Activated gamma-delta T cell treated with anti-CD3 and anti-CD28 coated beads, Interleukin-2, amount 50 U/mL, for 16 hours (primary cell): Measurements from ENCODE around the gene GPR155.
"Not testable (repeated sequence)": the region's sequence is repeated elsewhere in the genome, so short reads cannot be mapped to it uniquely, and the experiment has no call there.

ENCODE experiments used
- DNase-seq: peaks from one replicate; pipeline ENCODE4 v3.0.0-alpha.2; 2020; ENCODE audit warnings: low read depth

GPR155 gene

GRCh38 chr2:174492963-174493431, 6.2 kb upstream of the GPR155 start:
- DNase-seq = peak; percentile 43

- DNase-seq = no peak
Observed at GRCh38 chr2:174491947-174492346, 5.1 kb upstream of the GPR155 start.

- DNase-seq = no peak
Observed at GRCh38 chr2:174490051-174490450, 3.2 kb upstream of the GPR155 start.

GRCh38 chr2:174489520-174489919, 2.7 kb upstream of the GPR155 start:
- not testable (repeated sequence) for DNase-seq

GRCh38 chr2:174487820-174488162, 962 bp upstream of the GPR155 start:
- DNase-seq = no peak

- peak; percentile 92 for DNase-seq
Observed at GRCh38 chr2:174487108-174487819, 435 bp upstream of the GPR155 start.

- peak; percentile 3 for DNase-seq
Observed at GRCh38 chr2:174485788-174486562, 854 bp downstream of the GPR155 start.

GRCh38 chr2:174485045-174485444, 1.8 kb downstream of the GPR155 start:
- not testable (repeated sequence) for DNase-seq

- DNase-seq = no peak
Observed at GRCh38 chr2:174484573-174484972, 2.3 kb downstream of the GPR155 start.

GRCh38 chr2:174482854-174483253, 4.0 kb downstream of the GPR155 start:
- DNase-seq = no peak

GRCh38 chr2:174477759-174478158, 9.1 kb downstream of the GPR155 start:
- no peak for DNase-seq

GRCh38 chr2:174473796-174474195, 13.0 kb downstream of the GPR155 start:
- DNase-seq = no peak

GRCh38 chr2:174465327-174465726, 21.5 kb downstream of the GPR155 start:
- DNase-seq = no peak

GRCh38 chr2:174461221-174461620, 25.6 kb downstream of the GPR155 start:
- DNase-seq = no peak

- no peak for DNase-seq
Observed at GRCh38 chr2:174454566-174454965, 32.3 kb downstream of the GPR155 start.

- no peak for DNase-seq
Observed at GRCh38 chr2:174450021-174450816, 36.6 kb downstream of the GPR155 start.

GRCh38 chr2:174449033-174449432, 37.8 kb downstream of the GPR155 start:
- DNase-seq = no peak

GRCh38 chr2:174446531-174446930, 40.3 kb downstream of the GPR155 start:
- no peak for DNase-seq

GRCh38 chr2:174445248-174445647, 41.6 kb downstream of the GPR155 start:
- no peak for DNase-seq

GRCh38 chr2:174444761-174445160, 42.1 kb downstream of the GPR155 start:
- no peak for DNase-seq

- no peak for DNase-seq
Observed at GRCh38 chr2:174442546-174443510, 44.0 kb downstream of the GPR155 start.
